ENCODE data around the gene R3HDM2. TPM values are rescaled to one million over a fixed set of nuclear protein-coding genes. Genes with fewer than 3 reads are reported as not detected.
A peak's percentile ranks its signal among the peaks of the same experiment; 100 is the strongest.

Gene R3HDM2
- total and polyA plus RNA-seq, 2 of the 13 experiments (the other 11 are each of a cell fraction or from before 2014, with no cell fraction given), result 11.1 to 23.5 TPM

- POLR2A ChIA-PET, result interaction anchor here (1.0 to 2.9 kb wide), 9 partner anchors 15 to 644 kb away, joined by 3 to 13 read pairs (median 5); partner anchors contain the start of genes DDIT3, INHBC, INHBE and NACA
- no peak for ATAC-seq
Observed at GRCh38 chr12:57369202-57369601, 61.6 kb downstream of the R3HDM2 start.

More at GRCh38 chr12:57369202-57369601, 61.6 kb downstream of the R3HDM2 start:
- Histone ChIP-seq H3K4me3 (replicated peaks in 1 of 3; ENCODE audit: insufficient read depth in 1 of 3, low read depth in 2 of 3, low read length in 3 of 3) (no peak overlapping the region; a peak in 1 of 6 replicates), H3K79me2 (ENCODE audit: insufficient read depth, low read length) (no peaks in the 10 kb centered on the region), H3K4me1 (ENCODE audit: insufficient read depth, low read length) (peaks cover 43% of the 10 kb centered on the region), H4K20me1 (ENCODE audit: insufficient read depth, low read length) (no peaks in the 10 kb centered on the region), H3K27ac (ENCODE audit: extremely low read length, insufficient read depth, low read length) (peak overlapping the region; percentile 69), H3K36me3 (replicated peaks in 1 of 2; ENCODE audit: control insufficient read depth in 1 of 2, insufficient read depth in 2 of 2, low read length in 2 of 2) (no peaks in the 10 kb centered on the region), H3K4me2 (ENCODE audit: low read depth, low read length) (0 out of 2 replicates have a peak overlapping the region, but pooled peaks have one; percentile 71), H2AFZ (ENCODE audit: low read length) (no peak overlapping the region), H3K9ac (ENCODE audit: insufficient read depth, low read depth, low read length) (0 out of 2 replicates have a peak overlapping the region, but pooled peaks have one; percentile 2), H3K9me3 (ENCODE audit: low read length) (no peaks in the 10 kb centered on the region), H3K27me3 (ENCODE audit: control insufficient read depth in 1 of 2, insufficient read depth in 2 of 2, low read length in 2 of 2) (no peaks in the 10 kb centered on the region)
- no TSS peak for BruUV-seq (replicated peaks)
- TF ChIP-seq ZNF660 (CRISPR knock-in tag; IDR thresholded peaks at IDR 0.05; ENCODE audit: borderline replicate concordance, low read depth) (no peak), SALL1 (CRISPR knock-in tag; IDR thresholded peaks at IDR 0.05) (no peak), HOXA9 (CRISPR knock-in tag; IDR thresholded peaks at IDR 0.05; ENCODE audit: borderline replicate concordance) (no peak), NFE2 (CRISPR knock-in tag; IDR thresholded peaks at IDR 0.05) (no peak), HDAC1 (CRISPR knock-in tag; IDR thresholded peaks at IDR 0.05) (no peak), SMAD1 (CRISPR knock-in tag; IDR thresholded peaks at IDR 0.05; ENCODE audit: borderline replicate concordance, low read depth) (no peak), LBX2 (CRISPR knock-in tag; IDR thresholded peaks at IDR 0.05; ENCODE audit: borderline replicate concordance) (no peak), ZNF343 (CRISPR knock-in tag; IDR thresholded peaks at IDR 0.05) (no peak), POLR2AphosphoS2 (IDR thresholded peaks at IDR 0.05; ENCODE audit: low read depth, low read length) (no peak), ZNF83 (CRISPR knock-in tag; IDR thresholded peaks at IDR 0.05; ENCODE audit: borderline replicate concordance) (no peak), GTF3A (CRISPR knock-in tag; conservative IDR thresholded peaks at IDR 0.05) (no peak), TFDP1 (CRISPR knock-in tag; IDR thresholded peaks at IDR 0.05; ENCODE audit: borderline replicate concordance) (no peak), POGZ (CRISPR knock-in tag; IDR thresholded peaks at IDR 0.05) (no peak), SP1 (IDR thresholded peaks at IDR 0.05) (no peak), SP1 (CRISPR knock-in tag; IDR thresholded peaks at IDR 0.05) (no peak), ETV5 (CRISPR knock-in tag; IDR thresholded peaks at IDR 0.05; ENCODE audit: borderline replicate concordance) (no peak), ETS1 (CRISPR knock-in tag; IDR thresholded peaks at IDR 0.05) (no peak), ZNF446 (CRISPR knock-in tag; IDR thresholded peaks at IDR 0.05) (no peak)
- TF ChIP-seq, protein P1, sequence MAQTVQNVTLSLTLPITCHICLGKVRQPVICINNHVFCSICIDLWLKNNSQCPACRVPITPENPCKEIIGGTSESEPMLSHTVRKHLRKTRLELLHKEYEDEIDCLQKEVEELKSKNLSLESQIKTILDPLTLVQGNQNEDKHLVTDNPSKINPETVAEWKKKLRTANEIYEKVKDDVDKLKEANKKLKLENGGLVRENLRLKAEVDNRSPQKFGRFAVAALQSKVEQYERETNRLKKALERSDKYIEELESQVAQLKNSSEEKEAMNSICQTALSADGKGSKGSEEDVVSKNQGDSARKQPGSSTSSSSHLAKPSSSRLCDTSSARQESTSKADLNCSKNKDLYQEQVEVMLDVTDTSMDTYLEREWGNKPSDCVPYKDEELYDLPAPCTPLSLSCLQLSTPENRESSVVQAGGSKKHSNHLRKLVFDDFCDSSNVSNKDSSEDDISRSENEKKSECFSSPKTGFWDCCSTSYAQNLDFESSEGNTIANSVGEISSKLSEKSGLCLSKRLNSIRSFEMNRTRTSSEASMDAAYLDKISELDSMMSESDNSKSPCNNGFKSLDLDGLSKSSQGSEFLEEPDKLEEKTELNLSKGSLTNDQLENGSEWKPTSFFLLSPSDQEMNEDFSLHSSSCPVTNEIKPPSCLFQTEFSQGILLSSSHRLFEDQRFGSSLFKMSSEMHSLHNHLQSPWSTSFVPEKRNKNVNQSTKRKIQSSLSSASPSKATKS (CRISPR knock-in tag; IDR thresholded peaks at IDR 0.05), result no peak
- TF ChIP-seq, protein P2, sequence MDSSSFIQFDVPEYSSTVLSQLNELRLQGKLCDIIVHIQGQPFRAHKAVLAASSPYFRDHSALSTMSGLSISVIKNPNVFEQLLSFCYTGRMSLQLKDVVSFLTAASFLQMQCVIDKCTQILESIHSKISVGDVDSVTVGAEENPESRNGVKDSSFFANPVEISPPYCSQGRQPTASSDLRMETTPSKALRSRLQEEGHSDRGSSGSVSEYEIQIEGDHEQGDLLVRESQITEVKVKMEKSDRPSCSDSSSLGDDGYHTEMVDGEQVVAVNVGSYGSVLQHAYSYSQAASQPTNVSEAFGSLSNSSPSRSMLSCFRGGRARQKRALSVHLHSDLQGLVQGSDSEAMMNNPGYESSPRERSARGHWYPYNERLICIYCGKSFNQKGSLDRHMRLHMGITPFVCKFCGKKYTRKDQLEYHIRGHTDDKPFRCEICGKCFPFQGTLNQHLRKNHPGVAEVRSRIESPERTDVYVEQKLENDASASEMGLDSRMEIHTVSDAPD (CRISPR knock-in tag; IDR thresholded peaks at IDR 0.05), result no peak
- in situ Hi-C loops (cut with HindIII; ENCODE audit: extremely low pct_ligation_motif_present, low pct_unique_long_range_greater_than_20kb), result no loop called here
- WGBS (ENCODE audit: low lambda C conversion rate), result 94% methylated on average over 3 of the region's 3 CpGs
- DNase-seq (ENCODE audit: low spot score) (no peak), FAIRE-seq (peak; percentile 69)
- CTCF ChIA-PET (ENCODE audit: low intra/inter-chr PET ratio, low total read pairs), result interaction anchor here (1.3 kb wide), 1 partner anchor 84 kb away, joined by 4 read pairs; no protein-coding TSS in a partner anchor
- intact Hi-C loops (cut with micrococcal nuclease; ENCODE audit: unreplicated experiment), result loop anchor here (10.0 kb wide), 1 partner anchor 64 kb away; no protein-coding TSS in a partner anchor
